ENCODE measurements around the gene NWD2. TPM values are rescaled to one million over a fixed set of nuclear protein-coding genes. Genes with fewer than 3 reads are reported as not detected.

The NWD2 gene
- total RNA-seq, 1 experiment from 2014 or later, result under 0.01 TPM

DNA sequence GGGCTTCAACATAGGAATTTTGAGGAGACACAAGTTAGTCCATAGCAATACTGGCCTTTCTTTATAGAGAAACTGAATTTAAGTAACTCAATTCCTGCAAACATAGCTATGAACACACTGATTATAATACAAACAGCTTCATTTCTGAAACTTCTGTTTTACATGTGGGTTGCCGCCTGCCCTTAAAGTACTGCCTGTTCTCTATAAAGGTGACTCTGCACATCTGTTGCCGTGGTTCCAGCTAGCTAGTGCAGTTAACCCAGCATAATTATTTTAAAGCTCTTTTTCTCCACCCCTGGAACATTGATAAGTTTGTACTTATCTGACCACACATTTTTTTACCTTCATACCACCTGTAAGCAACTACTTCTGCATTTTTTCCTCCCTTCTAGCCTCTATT is 177.6 kb downstream of the NWD2 start:
- TF ChIP-seq EZH2 (IDR thresholded peaks at IDR 0.05; ENCODE audit: low read length, unreplicated experiment) (no peak), EZH2phosphoT487 (IDR thresholded peaks at IDR 0.05; ENCODE audit: borderline replicate concordance, low read length) (no peak)
- TF ChIP-seq, protein P1, sequence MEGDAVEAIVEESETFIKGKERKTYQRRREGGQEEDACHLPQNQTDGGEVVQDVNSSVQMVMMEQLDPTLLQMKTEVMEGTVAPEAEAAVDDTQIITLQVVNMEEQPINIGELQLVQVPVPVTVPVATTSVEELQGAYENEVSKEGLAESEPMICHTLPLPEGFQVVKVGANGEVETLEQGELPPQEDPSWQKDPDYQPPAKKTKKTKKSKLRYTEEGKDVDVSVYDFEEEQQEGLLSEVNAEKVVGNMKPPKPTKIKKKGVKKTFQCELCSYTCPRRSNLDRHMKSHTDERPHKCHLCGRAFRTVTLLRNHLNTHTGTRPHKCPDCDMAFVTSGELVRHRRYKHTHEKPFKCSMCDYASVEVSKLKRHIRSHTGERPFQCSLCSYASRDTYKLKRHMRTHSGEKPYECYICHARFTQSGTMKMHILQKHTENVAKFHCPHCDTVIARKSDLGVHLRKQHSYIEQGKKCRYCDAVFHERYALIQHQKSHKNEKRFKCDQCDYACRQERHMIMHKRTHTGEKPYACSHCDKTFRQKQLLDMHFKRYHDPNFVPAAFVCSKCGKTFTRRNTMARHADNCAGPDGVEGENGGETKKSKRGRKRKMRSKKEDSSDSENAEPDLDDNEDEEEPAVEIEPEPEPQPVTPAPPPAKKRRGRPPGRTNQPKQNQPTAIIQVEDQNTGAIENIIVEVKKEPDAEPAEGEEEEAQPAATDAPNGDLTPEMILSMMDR (conservative IDR thresholded peaks at IDR 0.05; ENCODE audit: low read depth, low read length), result no peak
- ATAC-seq, result no peak
- no peaks in the 10 kb centered on the region for H3F3A ChIP-seq (ENCODE audit: low read length, unreplicated experiment)
- intact Hi-C loops (cut with micrococcal nuclease), result no loop called here
- no peak overlapping the region for H3K9ac ChIP-seq (ENCODE audit: low read length)
- H3K9me2 ChIP-seq (replicated peaks; ENCODE audit: low read length), result no peaks in the 10 kb centered on the region
- no peaks in the 10 kb centered on the region for H3K9me3 ChIP-seq (ENCODE audit: low read length)
- DNase-seq, result no peak
- H3K4me1 ChIP-seq (ENCODE audit: insufficient read depth, low read length), result no peaks in the 10 kb centered on the region
- BruUV-seq (replicated peaks), result no TSS peak
- H4K20me1 ChIP-seq (ENCODE audit: low read length), result no peaks in the 10 kb centered on the region
- no peaks in the 10 kb centered on the region for H3K79me2 ChIP-seq (ENCODE audit: low read length)
- no peak overlapping the region for H3K4me3 ChIP-seq (ENCODE audit: low read length)
- H3K4me2 ChIP-seq (ENCODE audit: low read length), result no peak overlapping the region
- H3K36me3 ChIP-seq (ENCODE audit: low read depth, low read length), result no peaks in the 10 kb centered on the region
- H3K27me3 ChIP-seq (ENCODE audit: low read length), result no peaks in the 10 kb centered on the region
- CTCF ChIA-PET, result no interaction called here
- no peak overlapping the region for H3K27ac ChIP-seq (ENCODE audit: low read length)
- H2AFZ ChIP-seq (ENCODE audit: low read length), result no peak overlapping the region
- POLR2A ChIA-PET (ENCODE audit: unreplicated experiment), result no interaction called here

DNA sequence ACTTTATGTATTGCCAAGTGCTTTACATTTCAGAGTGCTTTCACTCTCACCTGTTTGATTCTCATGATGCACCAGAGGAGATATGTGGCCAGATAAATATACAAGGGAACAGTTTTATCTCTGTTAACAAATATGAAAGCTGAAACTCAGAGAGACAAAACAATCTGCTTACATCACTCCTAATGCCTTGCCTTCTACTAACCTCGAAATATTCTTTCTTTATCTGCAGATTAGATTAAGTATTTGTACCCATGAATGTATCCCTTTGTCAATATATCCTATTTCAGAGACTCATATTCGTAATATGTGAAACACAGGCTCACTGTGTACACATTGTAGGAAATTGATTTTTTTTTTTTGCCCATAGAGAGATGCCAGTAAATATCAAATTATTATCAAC is 178.1 kb downstream of the NWD2 start:
- Histone ChIP-seq H3K9ac (ENCODE audit: low read length) (no peak overlapping the region), H3K4me3 (ENCODE audit: low read length) (no peak overlapping the region), H3K27me3 (ENCODE audit: low read length) (no peaks in the 10 kb centered on the region), H3K36me3 (ENCODE audit: low read depth, low read length) (no peaks in the 10 kb centered on the region), H3K9me3 (ENCODE audit: low read length) (no peaks in the 10 kb centered on the region), H4K20me1 (ENCODE audit: low read length) (no peaks in the 10 kb centered on the region), H3K4me1 (ENCODE audit: insufficient read depth, low read length) (no peaks in the 10 kb centered on the region), H3F3A (ENCODE audit: low read length, unreplicated experiment) (no peaks in the 10 kb centered on the region), H3K27ac (ENCODE audit: low read length) (no peak overlapping the region), H3K79me2 (ENCODE audit: low read length) (no peaks in the 10 kb centered on the region), H3K4me2 (ENCODE audit: low read length) (no peak overlapping the region), H3K9me2 (replicated peaks; ENCODE audit: low read length) (no peaks in the 10 kb centered on the region), H2AFZ (ENCODE audit: low read length) (no peak overlapping the region)
- no TSS peak for BruUV-seq (replicated peaks)
- DNase-seq (no peak), ATAC-seq (no peak)
- TF ChIP-seq EZH2phosphoT487 (IDR thresholded peaks at IDR 0.05; ENCODE audit: borderline replicate concordance, low read length) (no peak), EZH2 (IDR thresholded peaks at IDR 0.05; ENCODE audit: low read length, unreplicated experiment) (no peak)
- TF ChIP-seq, protein P1 (conservative IDR thresholded peaks at IDR 0.05; ENCODE audit: low read depth, low read length), result no peak
- intact Hi-C loops (cut with micrococcal nuclease), result no loop called here
- ChIA-PET CTCF (no interaction called here), POLR2A (ENCODE audit: unreplicated experiment) (no interaction called here)

DNA sequence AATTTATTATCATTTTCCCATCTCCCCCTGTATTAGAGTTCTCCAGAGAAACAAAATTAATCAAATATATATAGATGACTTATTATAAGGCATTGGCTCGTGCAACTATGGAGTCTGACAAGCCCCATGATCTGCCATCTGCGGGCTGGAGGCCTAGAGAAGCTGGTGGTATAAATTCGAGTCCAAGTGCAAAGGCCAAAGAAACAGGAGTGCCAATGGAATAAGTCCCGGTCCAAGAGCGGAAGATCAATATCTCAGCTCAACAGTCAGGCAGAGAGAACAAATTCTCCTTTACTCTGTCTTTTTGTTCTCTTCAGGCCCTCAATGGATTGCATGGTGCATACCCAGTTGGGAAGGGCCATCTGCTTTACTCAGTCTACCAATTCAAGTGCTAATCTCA is 178.8 kb downstream of the NWD2 start:
- Histone ChIP-seq H3K36me3 (ENCODE audit: low read depth, low read length) (no peaks in the 10 kb centered on the region), H3K4me3 (ENCODE audit: low read length) (no peak overlapping the region), H3K27me3 (ENCODE audit: low read length) (no peaks in the 10 kb centered on the region), H2AFZ (ENCODE audit: low read length) (no peak overlapping the region), H3K9ac (ENCODE audit: low read length) (no peak overlapping the region), H3F3A (ENCODE audit: low read length, unreplicated experiment) (no peaks in the 10 kb centered on the region), H3K4me2 (ENCODE audit: low read length) (no peak overlapping the region), H3K79me2 (ENCODE audit: low read length) (no peaks in the 10 kb centered on the region), H3K9me3 (ENCODE audit: low read length) (no peaks in the 10 kb centered on the region), H4K20me1 (ENCODE audit: low read length) (no peaks in the 10 kb centered on the region), H3K4me1 (ENCODE audit: insufficient read depth, low read length) (no peaks in the 10 kb centered on the region), H3K27ac (ENCODE audit: low read length) (no peak overlapping the region), H3K9me2 (replicated peaks; ENCODE audit: low read length) (no peaks in the 10 kb centered on the region)
- ChIA-PET POLR2A (ENCODE audit: unreplicated experiment) (no interaction called here), CTCF (no interaction called here)
- ATAC-seq (no peak), DNase-seq (no peak)
- intact Hi-C loops (cut with micrococcal nuclease), result no loop called here
- no TSS peak for BruUV-seq (replicated peaks)
- TF ChIP-seq, protein P1 (conservative IDR thresholded peaks at IDR 0.05; ENCODE audit: low read depth, low read length), result no peak
- no peak for TF ChIP-seq EZH2phosphoT487 (IDR thresholded peaks at IDR 0.05; ENCODE audit: borderline replicate concordance, low read length)
- no peak for TF ChIP-seq EZH2 (IDR thresholded peaks at IDR 0.05; ENCODE audit: low read length, unreplicated experiment)
